Renal pelvis (tissue), 4 donors: Measurements from ENCODE around the gene EPOP. TPM values are rescaled to one million over a fixed set of nuclear protein-coding genes. Genes with fewer than 3 reads are reported as not detected.
"Not testable (repeated sequence)": the region's sequence is repeated elsewhere in the genome, so short reads cannot be mapped to it uniquely, and the experiment has no call there.

ENCODE experiments used
- DNase-seq: peaks from one replicate; pipeline ENCODE4 v3.0.0-alpha.2; 2013
- polyA plus RNA-seq, 3 donors: library from polyadenylated mRNA; unstranded; fragments of 120-200 nt; gene quantifications; one replicate each; pipeline ENCODE4 v1.2.1, GENCODE V29; 2013; ENCODE audit not compliant: insufficient read length in 3 of 3

Gene EPOP
- polyA plus RNA-seq, 3 donors = 1.6 to 1.7 (median 1.7) TPM

GRCh38 chr17:38654411-38655398, 20.1 kb downstream of the EPOP start:
- no peak for DNase-seq

GRCh38 chr17:38653679-38654078, 21.1 kb downstream of the EPOP start:
- DNase-seq = no peak

- no peak for DNase-seq
Observed at GRCh38 chr17:38653230-38653629, 21.5 kb downstream of the EPOP start.

- not testable (repeated sequence) for DNase-seq
Observed at GRCh38 chr17:38650653-38651173, 24.0 kb downstream of the EPOP start.

GRCh38 chr17:38637951-38638350, 36.8 kb downstream of the EPOP start:
- no peak for DNase-seq

GRCh38 chr17:38636054-38636453, 38.7 kb downstream of the EPOP start:
- no peak for DNase-seq

GRCh38 chr17:38632334-38632733, 42.4 kb downstream of the EPOP start:
- no peak for DNase-seq

- DNase-seq = no peak
Observed at GRCh38 chr17:38628441-38628840, 46.3 kb downstream of the EPOP start.

- DNase-seq = no peak
Observed at GRCh38 chr17:38627957-38628356, 46.8 kb downstream of the EPOP start.

GRCh38 chr17:38626606-38627226, 48.0 kb downstream of the EPOP start:
- DNase-seq = not testable (repeated sequence)

GRCh38 chr17:38625482-38625881, 49.3 kb downstream of the EPOP start:
- DNase-seq = no peak

GRCh38 chr17:38624782-38625355, 49.9 kb downstream of the EPOP start:
- DNase-seq = not testable (repeated sequence)

Other genes with a start within 250 kb of the EPOP start
- gene ARHGAP23, start 246.5 kb downstream of the EPOP start, polyA plus RNA-seq = 10 to 100 TPM; 56.8 to 57.7 (median 57.6) TPM
- 1 to 10 TPM; 4.2 to 6.7 (median 6.2) TPM for gene SRCIN1, start 69.0 kb downstream of the EPOP start, polyA plus RNA-seq
- 100 to 1,000 TPM in 2 of 3 donors, 10 to 100 TPM in 1; 74.2 to 131 (median 127) TPM for gene MLLT6, start 30.3 kb upstream of the EPOP start, polyA plus RNA-seq
- gene CISD3, start 55.4 kb upstream of the EPOP start, polyA plus RNA-seq = 10 to 100 TPM; 12.1 to 15.9 (median 13.7) TPM
- gene PCGF2, start 73.4 kb upstream of the EPOP start, polyA plus RNA-seq = 10 to 100 TPM; 77.2 to 86.4 (median 86.2) TPM
- gene PSMB3, start 77.8 kb upstream of the EPOP start, polyA plus RNA-seq = 100 to 1,000 TPM; 116 to 125 (median 123) TPM
- 10 to 100 TPM; 78.6 to 80.9 (median 78.6) TPM for gene PIP4K2B, start 124.6 kb upstream of the EPOP start, polyA plus RNA-seq
- 10 to 100 TPM; 24.6 to 33.0 (median 28.6) TPM for gene CWC25, start 150.4 kb upstream of the EPOP start, polyA plus RNA-seq
- gene RPL23, start 178.8 kb upstream of the EPOP start, polyA plus RNA-seq = 1,000 to 10,000 TPM; 2,304 to 2,705 (median 2,321) TPM
- gene LASP1, start 195.1 kb upstream of the EPOP start, polyA plus RNA-seq = 100 to 1,000 TPM; 155 to 161 (median 157) TPM